Measurements from ENCODE around the gene SLC22A5. TPM values are rescaled to one million over a fixed set of nuclear protein-coding genes. Genes with fewer than 3 reads are reported as not detected.
"Not testable (repeated sequence)": the region's sequence is repeated elsewhere in the genome, so short reads cannot be mapped to it uniquely, and the experiment has no call there.

The SLC22A5 gene
- total RNA-seq, 2 donors from 2014 or later: 35.2 to 59.3 TPM

GRCh38 chr5:132404041-132404440 is 34.5 kb downstream of the SLC22A5 start:
- intact Hi-C loops (cut with DNase I, micrococcal nuclease); ATAC-seq; DNase-seq: not testable (repeated sequence)

DNA sequence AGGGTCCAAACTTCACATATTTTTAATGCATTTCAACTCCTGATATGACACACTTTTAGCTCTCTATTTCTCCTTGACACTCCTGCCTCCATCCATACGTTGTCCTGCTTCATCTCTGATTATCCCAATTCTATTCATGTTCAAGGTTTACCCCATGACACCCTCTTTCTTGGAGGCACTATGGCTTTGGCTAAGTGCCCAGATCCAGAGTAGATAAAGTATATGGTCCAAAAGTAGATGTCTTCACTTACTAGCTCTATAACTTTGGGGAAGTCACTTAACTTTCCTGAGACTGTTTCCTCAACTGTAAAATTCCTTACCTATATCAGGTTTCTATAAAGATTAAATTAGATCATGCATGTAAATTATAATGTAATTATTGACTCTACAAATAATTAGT is 36.1 kb downstream of the SLC22A5 start:
- ATAC-seq (no peak), DNase-seq (no peak)
- intact Hi-C loops (cut with DNase I, micrococcal nuclease): no loop called here

DNA sequence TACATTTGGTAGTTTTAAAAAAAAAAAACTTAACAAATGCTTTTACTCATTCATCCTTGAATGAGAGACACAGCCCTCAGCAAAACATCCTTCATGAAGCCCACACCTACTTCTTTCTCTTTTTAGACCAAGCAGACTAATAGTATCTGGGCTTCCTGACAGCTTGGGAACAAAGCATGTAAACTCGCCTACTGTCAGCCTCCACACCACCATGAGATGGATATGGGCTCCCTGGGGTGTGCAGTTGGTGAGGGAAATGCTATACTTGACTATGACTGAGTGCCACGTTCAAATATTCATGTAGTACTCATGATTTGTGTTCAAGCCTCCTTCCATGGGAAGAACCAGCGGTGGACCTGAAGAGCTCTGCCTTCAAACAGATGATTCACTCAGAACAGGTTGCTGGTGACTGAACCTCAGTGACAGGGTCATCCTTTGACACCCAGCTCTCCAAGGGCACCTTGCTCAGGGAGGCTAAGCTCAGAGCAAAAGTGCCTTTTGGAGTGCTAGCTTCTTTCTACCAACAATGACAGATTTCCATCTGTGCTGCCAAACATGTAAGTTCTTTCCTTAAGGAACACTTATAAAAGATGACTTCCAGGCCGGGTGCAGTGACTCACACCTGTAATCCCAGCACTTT is 36.8 kb downstream of the SLC22A5 start:
- intact Hi-C loops (cut with DNase I, micrococcal nuclease): no loop called here
- ATAC-seq (no peak), DNase-seq (no peak)

GRCh38 chr5:132407970-132408369 is 38.5 kb downstream of the SLC22A5 start:
- no peak for ATAC-seq
- intact Hi-C loops (cut with DNase I, micrococcal nuclease): no loop called here
- DNase-seq: no peak

- intact Hi-C loops (cut with DNase I, micrococcal nuclease): no loop called here
- no peak for ATAC-seq
- no peak for DNase-seq
These were observed 38.9 kb downstream of the SLC22A5 start for GRCh38 chr5:132408456-132408855.

- DNase-seq (no peak), ATAC-seq (no peak)
- intact Hi-C loops (cut with DNase I, micrococcal nuclease): no loop called here
These were observed 39.5 kb downstream of the SLC22A5 start for GRCh38 chr5:132408965-132409364.

DNA sequence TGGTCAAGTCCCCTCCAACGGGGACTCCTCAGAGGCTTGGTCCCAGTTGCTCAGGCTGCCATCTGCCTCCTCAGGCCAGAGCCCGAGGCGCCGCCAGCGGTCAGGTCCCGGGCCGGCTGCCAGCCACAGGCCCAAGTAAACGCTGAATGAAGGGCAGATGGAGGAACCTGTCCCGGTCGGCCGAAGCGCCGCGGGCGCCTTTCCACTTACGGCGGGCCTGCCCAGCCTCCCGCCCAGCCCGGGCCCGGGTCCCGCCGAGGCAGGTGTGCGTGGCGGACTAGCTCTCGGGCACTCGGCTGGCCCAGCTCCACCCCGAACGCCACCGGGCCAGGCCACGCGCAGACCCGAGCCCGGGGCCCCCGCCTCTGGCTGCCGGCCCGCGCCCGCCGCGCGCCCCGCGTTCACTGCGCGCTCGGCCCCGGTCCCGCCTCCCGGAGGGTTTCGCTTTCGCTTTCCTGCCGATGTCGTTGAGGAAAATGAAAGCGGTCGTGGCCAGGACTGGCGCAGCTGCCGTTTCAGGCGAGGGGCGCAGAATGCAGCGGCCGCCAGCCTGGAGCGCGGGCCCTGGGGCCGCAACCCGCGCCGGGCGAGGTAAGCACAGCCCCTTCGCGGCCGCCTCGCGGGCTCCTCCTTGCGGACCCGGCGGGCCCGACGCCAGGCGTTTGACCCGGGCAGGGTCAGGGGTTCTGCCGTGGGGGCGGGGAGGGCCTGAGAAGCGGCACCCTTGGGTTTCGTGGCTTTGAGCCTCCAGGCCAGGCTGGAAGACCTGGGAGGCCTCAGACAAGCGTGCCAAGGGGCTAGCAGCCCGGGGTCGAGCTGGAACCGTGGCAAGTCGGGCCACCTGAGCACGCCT is 41.2 kb downstream of the SLC22A5 start:
- intact Hi-C loops (cut with DNase I, micrococcal nuclease): no loop called here
- ATAC-seq: peak; percentile 76
- DNase-seq: peak; percentile 81 to 88

DNA sequence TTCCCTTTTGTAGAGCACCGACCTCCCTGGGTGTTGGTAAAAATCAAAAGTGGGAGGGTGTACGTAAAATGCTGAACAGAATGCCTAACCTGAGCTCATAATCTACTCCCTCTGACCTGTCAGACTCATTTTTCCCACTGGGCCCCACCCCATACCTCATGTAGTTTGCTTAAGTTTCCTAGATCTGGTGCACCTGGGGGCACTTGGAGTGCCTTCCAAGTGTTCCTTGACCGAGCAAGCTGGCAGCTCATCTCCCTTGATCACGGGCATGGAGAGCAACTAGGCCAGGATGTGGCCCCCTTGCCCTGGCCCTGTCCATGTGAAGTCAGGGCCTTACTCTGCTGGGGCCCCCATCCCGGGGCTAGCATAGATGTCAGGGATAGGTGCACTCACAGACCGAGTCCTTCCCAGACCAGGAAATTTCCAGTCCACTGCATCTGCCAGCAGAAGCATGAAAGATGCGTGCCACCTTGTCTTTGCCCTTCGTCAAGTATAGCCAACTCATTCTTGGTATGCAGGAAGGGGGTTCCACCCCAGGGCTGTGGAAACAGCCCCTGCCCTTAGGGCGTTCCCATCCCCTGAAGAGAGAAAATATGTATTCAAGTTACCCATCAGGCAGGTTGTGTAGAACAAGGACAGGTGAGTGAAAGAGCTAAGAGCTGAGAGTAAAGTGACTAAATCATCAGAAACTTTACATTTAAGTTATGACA is 41.9 kb downstream of the SLC22A5 start:
- intact Hi-C loops (cut with DNase I, micrococcal nuclease): no loop called here
- peak; percentile 59 for ATAC-seq
- peak; percentile 56 to 70 for DNase-seq

GRCh38 chr5:132413567-132413966 is 44.1 kb downstream of the SLC22A5 start:
- DNase-seq (no peak), ATAC-seq (no peak)
- intact Hi-C loops (cut with DNase I, micrococcal nuclease): no loop called here

DNA sequence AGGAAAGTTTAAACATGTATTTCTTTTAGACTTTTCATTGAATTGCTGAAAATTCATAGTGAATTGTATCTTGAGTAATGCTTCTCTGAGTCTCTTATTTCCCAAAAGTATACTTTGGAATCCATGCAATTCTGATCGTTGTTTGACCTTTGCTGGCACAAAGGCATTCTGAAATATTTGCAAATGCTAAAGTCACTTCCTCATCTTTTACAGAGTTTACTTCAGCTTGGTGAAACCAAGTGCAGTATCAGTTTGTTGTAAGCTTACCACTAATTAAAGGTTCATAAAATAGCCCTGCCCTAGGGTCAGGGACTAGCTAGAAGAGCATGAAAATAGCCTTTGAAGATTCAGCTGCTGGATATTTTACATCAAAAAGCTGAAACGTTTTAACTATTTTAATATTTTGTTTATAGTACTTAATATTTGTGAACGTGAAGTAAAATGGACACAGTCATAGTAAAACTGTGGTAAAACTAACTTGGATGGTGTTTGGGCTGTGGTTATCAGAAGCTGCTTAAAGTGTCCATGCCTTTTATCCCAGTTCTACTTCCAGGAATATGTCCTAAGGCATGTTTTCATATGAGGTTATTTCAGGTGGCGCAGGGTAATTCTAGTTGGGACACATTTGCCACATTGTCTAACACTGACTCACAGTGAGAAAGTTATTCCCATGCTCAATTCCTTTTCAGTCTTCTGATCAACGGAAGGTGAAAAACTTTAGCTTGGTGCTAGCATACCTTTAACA is 45.3 kb downstream of the SLC22A5 start:
- DNase-seq (no peak), ATAC-seq (peak; percentile 29)
- intact Hi-C loops (cut with DNase I, micrococcal nuclease): no loop called here

- ATAC-seq; DNase-seq; intact Hi-C loops (cut with DNase I, micrococcal nuclease): not testable (repeated sequence)
These were observed 46.0 kb downstream of the SLC22A5 start for GRCh38 chr5:132415516-132415915.

- ATAC-seq (no peak), DNase-seq (no peak)
- intact Hi-C loops (cut with DNase I, micrococcal nuclease): no loop called here
These were observed 46.9 kb downstream of the SLC22A5 start for GRCh38 chr5:132416306-132417009.

DNA sequence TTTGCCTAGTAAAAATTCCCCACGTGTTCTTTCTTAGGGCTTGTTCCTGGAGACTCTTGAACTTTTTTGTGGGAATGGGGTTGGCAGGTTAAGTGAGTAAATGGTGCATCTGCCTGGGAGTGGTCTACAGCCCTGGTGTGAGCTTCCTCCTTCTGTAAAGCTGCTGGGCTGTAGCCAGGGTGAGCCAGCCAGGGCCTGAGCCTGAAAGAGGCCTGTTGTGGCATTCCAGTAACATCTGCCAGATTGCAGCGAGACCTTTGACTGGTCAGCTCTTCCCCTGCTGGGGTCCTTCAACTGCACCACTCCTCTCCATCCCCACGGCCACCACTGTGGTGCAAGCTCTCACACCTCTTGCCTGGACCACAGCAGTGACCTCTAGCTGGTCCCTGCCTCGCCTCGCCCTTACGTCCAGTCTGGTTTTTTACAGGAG is 47.5 kb downstream of the SLC22A5 start:
- intact Hi-C loops (cut with DNase I, micrococcal nuclease): no loop called here
- peak in 1 of 2 donors; percentile 60 for DNase-seq
- ATAC-seq: peak; percentile 36

GRCh38 chr5:132417461-132417860 is 48.0 kb downstream of the SLC22A5 start:
- DNase-seq (no peak), ATAC-seq (no peak)
- intact Hi-C loops (cut with DNase I, micrococcal nuclease): no loop called here

DNA sequence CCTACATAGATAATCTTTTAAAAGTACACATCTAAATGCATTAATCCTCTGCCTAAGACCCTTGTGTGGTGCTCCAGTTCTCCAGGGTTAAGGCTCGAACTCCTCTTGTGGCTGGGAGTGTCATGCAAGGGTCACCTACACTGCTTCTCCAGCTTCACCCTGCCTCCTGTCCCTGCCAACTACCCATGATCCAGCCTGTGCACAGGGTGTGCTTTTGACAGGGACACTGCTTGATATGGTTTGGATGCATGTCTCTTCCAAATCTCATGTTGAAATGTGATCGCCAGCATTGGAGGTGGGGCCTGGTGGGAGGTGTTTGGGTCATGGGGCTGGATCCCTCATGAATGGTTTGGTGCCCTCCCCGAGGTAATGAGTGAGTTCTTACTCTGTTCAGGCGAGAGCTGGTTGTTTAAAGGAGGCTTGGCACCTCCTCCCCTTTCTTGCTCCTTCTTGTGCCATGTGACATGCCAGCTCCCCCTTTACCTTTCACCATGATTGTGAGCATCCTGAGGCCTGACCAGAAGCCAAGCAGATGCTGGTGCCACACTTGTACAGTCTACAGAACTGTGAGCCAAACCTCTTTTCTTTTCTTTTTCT is 48.5 kb downstream of the SLC22A5 start:
- no peak for DNase-seq
- ATAC-seq: no peak
- intact Hi-C loops (cut with DNase I, micrococcal nuclease): no loop called here

GRCh38 chr5:132418881-132419280 is 49.4 kb downstream of the SLC22A5 start:
- intact Hi-C loops (cut with DNase I, micrococcal nuclease): no loop called here
- ATAC-seq: no peak
- DNase-seq: no peak

DNA sequence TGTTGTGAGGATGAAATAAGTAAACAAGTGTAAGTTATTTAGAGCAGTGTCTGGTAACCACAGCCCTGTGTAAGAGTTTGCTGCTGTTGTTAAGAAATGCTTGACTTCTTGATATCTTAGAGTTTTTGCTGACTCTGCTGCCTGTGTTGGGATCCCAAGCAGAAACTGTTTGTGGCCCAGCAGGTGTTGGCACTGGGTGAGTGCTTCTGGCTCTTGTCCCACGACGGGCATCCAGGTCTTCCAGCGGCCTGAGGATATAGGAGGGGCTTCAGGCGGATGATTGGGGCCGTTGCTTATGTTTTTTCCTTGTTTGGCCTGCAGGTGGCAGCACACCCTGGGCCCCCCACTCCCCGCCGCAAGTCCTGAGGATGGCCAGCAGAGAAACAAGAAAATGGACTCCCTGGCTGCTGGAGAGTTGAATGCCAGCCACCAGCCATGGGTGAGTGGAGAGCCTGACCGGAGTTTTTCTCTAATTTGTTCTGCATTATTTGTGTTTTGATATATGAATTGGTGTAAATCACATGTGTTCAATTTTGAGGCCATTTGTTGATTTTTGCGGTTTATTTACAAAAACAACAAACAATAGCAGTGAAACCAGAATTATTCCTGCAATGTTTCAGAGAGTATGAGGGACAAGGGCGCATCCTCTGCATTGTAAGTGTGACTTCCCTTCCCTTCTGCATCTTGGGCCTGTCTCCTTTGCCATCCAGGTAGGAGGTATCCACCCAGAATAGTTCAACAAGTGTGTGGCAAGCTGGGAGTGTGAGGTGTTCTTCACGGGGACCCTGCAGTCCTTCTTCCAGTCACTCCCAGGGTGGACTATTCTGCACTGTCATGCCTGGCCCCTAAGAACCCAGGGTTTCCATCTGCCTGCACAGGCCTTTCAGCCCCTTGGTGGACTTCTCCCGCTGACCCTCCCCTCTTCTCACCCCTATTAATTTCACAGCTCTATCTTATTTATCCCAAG is 50.3 kb downstream of the SLC22A5 start:
- intact Hi-C loops (cut with DNase I, micrococcal nuclease): no loop called here
- ATAC-seq: peak; percentile 43
- peak; percentile 71 for DNase-seq
